Measurements from ENCODE around the gene LSP1.
A peak's percentile ranks its signal among the peaks of the same experiment; 100 is the strongest.

Gene LSP1

GRCh38 chr11:1890856-1891830 lies 38.3 kb downstream of the LSP1 start:
- DNase-seq (ENCODE audit: low spot score): no peak

GRCh38 chr11:1891831-1892115 lies 38.9 kb downstream of the LSP1 start, which contains the start of gene PRR33:
TSS of gene PRR33 (minus strand) at chr11:1891895. CDS start at chr11:1890584, 1,311 bp downstream.
- no peak for DNase-seq (ENCODE audit: low spot score)

GRCh38 chr11:1892116-1892515 lies 39.2 kb downstream of the LSP1 start:
- no peak for DNase-seq (ENCODE audit: low spot score)

GRCh38 chr11:1892558-1892957 lies 39.7 kb downstream of the LSP1 start:
- DNase-seq (ENCODE audit: low spot score): no peak

GRCh38 chr11:1893581-1894359 lies 40.9 kb downstream of the LSP1 start:
- no peak for DNase-seq (ENCODE audit: low spot score)

- no peak for DNase-seq (ENCODE audit: low spot score)
These were observed 41.9 kb downstream of the LSP1 start for GRCh38 chr11:1894759-1895158.

- DNase-seq (ENCODE audit: low spot score): no peak
These were observed 43.6 kb downstream of the LSP1 start for GRCh38 chr11:1896468-1896867.

- DNase-seq (ENCODE audit: low spot score): no peak
These were observed 44.0 kb downstream of the LSP1 start for GRCh38 chr11:1896923-1897322.

- no peak for DNase-seq (ENCODE audit: low spot score)
These were observed 46.2 kb downstream of the LSP1 start for GRCh38 chr11:1899090-1899489.

GRCh38 chr11:1899686-1900085 lies 46.8 kb downstream of the LSP1 start:
- no peak for DNase-seq (ENCODE audit: low spot score)

GRCh38 chr11:1906181-1906580 lies 53.3 kb downstream of the LSP1 start:
- DNase-seq (ENCODE audit: low spot score): peak; percentile 50

- DNase-seq (ENCODE audit: low spot score): no peak
These were observed 53.9 kb downstream of the LSP1 start for GRCh38 chr11:1906611-1907423.

GRCh38 chr11:1908618-1909017 lies 55.7 kb downstream of the LSP1 start:
- peak; percentile 94 for DNase-seq (ENCODE audit: low spot score)

GRCh38 chr11:1909524-1909923 lies 56.6 kb downstream of the LSP1 start:
- DNase-seq (ENCODE audit: low spot score): no peak

- no peak for DNase-seq (ENCODE audit: low spot score)
These were observed 59.5 kb downstream of the LSP1 start for GRCh38 chr11:1912289-1912878.

- DNase-seq (ENCODE audit: low spot score): no peak
These were observed 60.6 kb downstream of the LSP1 start for GRCh38 chr11:1913271-1914060.

- DNase-seq (ENCODE audit: low spot score): no peak
These were observed 62.9 kb downstream of the LSP1 start for GRCh38 chr11:1915795-1916131.

GRCh38 chr11:1916132-1916985 lies 63.5 kb downstream of the LSP1 start:
- DNase-seq (ENCODE audit: low spot score): no peak

- DNase-seq (ENCODE audit: low spot score): no peak
These were observed 64.2 kb downstream of the LSP1 start for GRCh38 chr11:1916986-1917522.
